Breast epithelium (tissue), 3 donors: ENCODE results near the gene FBXW2.

Experiments
- CTCF ChIP-seq, 3 donors: fragments of 450-650 bp; IDR thresholded peaks; one replicate each; pipeline ENCODE4 v1.5.1; 2016 to 2017; ENCODE audit warnings: antibody characterized with exemption in 3 of 3, mild to moderate bottlenecking in 3 of 3, moderate library complexity in 3 of 3
- POLR2AphosphoS5 ChIP-seq, 3 donors: sonication (generic); formaldehyde crosslinking; IDR thresholded peaks; one replicate each; pipeline ENCODE4 v1.6.1; 2017; ENCODE audit warnings: antibody characterized with exemption in 3 of 3

GRCh38 chr9:120770931-120771330 lies 22.3 kb downstream of the FBXW2 start:
- TF ChIP-seq POLR2AphosphoS5 (IDR thresholded peaks at IDR 0.05): no peak
- no peak for TF ChIP-seq CTCF (IDR thresholded peaks at IDR 0.05)
